HepG2 (cell line): ENCODE measurements around the gene TBCD. TPM values are rescaled to one million over a fixed set of nuclear protein-coding genes. Genes with fewer than 3 reads are reported as not detected.

ENCODE experiments used
- ATF7-NPFF ChIP-seq: sonication (generic); formaldehyde crosslinking; IDR thresholded peaks from 2 replicates; pipeline ENCODE4 v1.8.1; 2023; ENCODE audit warnings: mild to moderate bottlenecking, low read depth, missing genetic modification reagents, moderate library complexity
- CC2D1A ChIP-seq: sonication (generic); formaldehyde crosslinking; IDR thresholded peaks from 2 replicates; pipeline ENCODE4 v1.8.1; 2023; ENCODE audit warnings: mild to moderate bottlenecking, missing genetic modification reagents
- GTF3A ChIP-seq: sonication (generic); formaldehyde crosslinking; conservative IDR thresholded peaks from 2 replicates; pipeline ENCODE4 v1.4.0; 2020; ENCODE audit warnings: mild to moderate bottlenecking, missing genetic modification reagents
- HNRNPL ChIP-seq: fragments of 200-400 bp; formaldehyde crosslinking; IDR thresholded peaks from 2 replicates; pipeline ENCODE4 v1.6.1; 2017; ENCODE audit warnings: mild to moderate bottlenecking, low read depth, low read length
- MIXL1 ChIP-seq: IDR thresholded peaks from 2 replicates; pipeline ENCODE4 v1.6.1; 2016
- PCBP1 ChIP-seq: fragments of 200-400 bp; formaldehyde crosslinking; IDR thresholded peaks from 2 replicates; pipeline ENCODE4 v1.6.1; 2017; ENCODE audit warnings: mild to moderate bottlenecking, low read depth, low read length, borderline replicate concordance
- SATB2 ChIP-seq: sonication (generic); formaldehyde crosslinking; IDR thresholded peaks from 2 replicates; pipeline ENCODE4 v1.5.0; 2020; ENCODE audit warnings: missing genetic modification reagents
- SP140L ChIP-seq: sonication (generic); formaldehyde crosslinking; IDR thresholded peaks from 2 replicates; pipeline ENCODE4 v1.4.0; 2020; ENCODE audit warnings: missing genetic modification reagents, borderline replicate concordance
- TMF1 ChIP-seq: sonication (generic); formaldehyde crosslinking; IDR thresholded peaks from 2 replicates; pipeline ENCODE4 v1.8.1; 2022; ENCODE audit warnings: low read depth, missing genetic modification reagents
- ZFP90 ChIP-seq: sonication (generic); formaldehyde crosslinking; IDR thresholded peaks from 2 replicates; pipeline ENCODE4 v1.8.0; 2022; ENCODE audit warnings: missing genetic modification reagents, mild to moderate bottlenecking, inconsistent platforms, borderline replicate concordance
- ZNF160 ChIP-seq: sonication (generic); formaldehyde crosslinking; IDR thresholded peaks from 2 replicates; pipeline ENCODE4 v1.8.0; 2022; ENCODE audit warnings: mild to moderate bottlenecking, inconsistent platforms, missing genetic modification reagents
- ZNF180 ChIP-seq: sonication (generic); formaldehyde crosslinking; IDR thresholded peaks from 2 replicates; pipeline ENCODE4 v1.4.0; 2020; ENCODE audit warnings: low read depth, missing genetic modification reagents, borderline replicate concordance
- ZNF225 ChIP-seq: sonication (generic); formaldehyde crosslinking; IDR thresholded peaks from 2 replicates; pipeline ENCODE4 v1.4.0; 2020; ENCODE audit warnings: mild to moderate bottlenecking, missing genetic modification reagents
- ZNF251 ChIP-seq: sonication (generic); formaldehyde crosslinking; IDR thresholded peaks from 2 replicates; pipeline ENCODE4 v1.9.0; 2021; ENCODE audit warnings: mild to moderate bottlenecking, missing genetic modification reagents
- ZNF263 ChIP-seq: sonication (generic); formaldehyde crosslinking; IDR thresholded peaks from 2 replicates; pipeline ENCODE4 v1.4.0; 2020; ENCODE audit warnings: missing genetic modification reagents
- ZNF292 ChIP-seq: sonication (generic); formaldehyde crosslinking; IDR thresholded peaks from 2 replicates; pipeline ENCODE4 v1.8.1; 2022; ENCODE audit warnings: mild to moderate bottlenecking, low read depth, missing genetic modification reagents, borderline replicate concordance
- ZNF333 ChIP-seq: sonication (generic); formaldehyde crosslinking; IDR thresholded peaks from 2 replicates; pipeline ENCODE4 v1.4.0; 2020; ENCODE audit warnings: mild to moderate bottlenecking, missing genetic modification reagents, borderline replicate concordance
- ZNF792 ChIP-seq: IDR thresholded peaks from 2 replicates; pipeline ENCODE4 v1.6.1; 2016
- ZNF83 ChIP-seq: sonication (generic); formaldehyde crosslinking; IDR thresholded peaks from 2 replicates; pipeline ENCODE4 v1.4.0; 2020; ENCODE audit warnings: missing genetic modification reagents, mild to moderate bottlenecking, borderline replicate concordance
- polyA plus RNA-seq, 8 experiments: library from polyadenylated mRNA; depleted of rRNA in 3 of 8; stranded (reverse) in 7 of 8; unstranded in 1 of 8; fragments of >200 nt; fragmentation: Illumina TruSeq in 4 of 8; extraction: Trizol in 4 of 8; gene quantifications; 2 replicates each; pipeline versions ENCODE4 v1.2.1 to v1.2.3, GENCODE V29; 2011 to 2016; ENCODE audit warnings: low read depth in 4 of 8, missing spikeins in 1 of 8, mixed read lengths in 1 of 8; ENCODE audit not compliant: insufficient read depth in 1 of 8
- total RNA-seq, 5 experiments: library from RNA; depleted of rRNA; stranded (reverse); fragments of >200 nt; fragmentation: Illumina TruSeq; extraction: Trizol; gene quantifications; 2 replicates each; pipeline ENCODE4 v1.2.3, GENCODE V29; 2016; ENCODE audit warnings: low read depth in 1 of 5
- TF ChIP-seq, protein P1 (sequence below): sonication (generic); formaldehyde crosslinking; IDR thresholded peaks from 2 replicates; pipeline ENCODE4 v1.5.0; 2020; ENCODE audit warnings: missing genetic modification reagents
- TF ChIP-seq, protein P2 (sequence below): IDR thresholded peaks from 2 replicates; pipeline ENCODE4 v1.6.1; 2018; ENCODE audit warnings: missing genetic modification reagents

The TBCD gene
- total and polyA plus RNA-seq, 2 of the 13 experiments (the other 11 are each of a cell fraction or from before 2014, with no cell fraction given), result 33.9 to 54.8 TPM

DNA sequence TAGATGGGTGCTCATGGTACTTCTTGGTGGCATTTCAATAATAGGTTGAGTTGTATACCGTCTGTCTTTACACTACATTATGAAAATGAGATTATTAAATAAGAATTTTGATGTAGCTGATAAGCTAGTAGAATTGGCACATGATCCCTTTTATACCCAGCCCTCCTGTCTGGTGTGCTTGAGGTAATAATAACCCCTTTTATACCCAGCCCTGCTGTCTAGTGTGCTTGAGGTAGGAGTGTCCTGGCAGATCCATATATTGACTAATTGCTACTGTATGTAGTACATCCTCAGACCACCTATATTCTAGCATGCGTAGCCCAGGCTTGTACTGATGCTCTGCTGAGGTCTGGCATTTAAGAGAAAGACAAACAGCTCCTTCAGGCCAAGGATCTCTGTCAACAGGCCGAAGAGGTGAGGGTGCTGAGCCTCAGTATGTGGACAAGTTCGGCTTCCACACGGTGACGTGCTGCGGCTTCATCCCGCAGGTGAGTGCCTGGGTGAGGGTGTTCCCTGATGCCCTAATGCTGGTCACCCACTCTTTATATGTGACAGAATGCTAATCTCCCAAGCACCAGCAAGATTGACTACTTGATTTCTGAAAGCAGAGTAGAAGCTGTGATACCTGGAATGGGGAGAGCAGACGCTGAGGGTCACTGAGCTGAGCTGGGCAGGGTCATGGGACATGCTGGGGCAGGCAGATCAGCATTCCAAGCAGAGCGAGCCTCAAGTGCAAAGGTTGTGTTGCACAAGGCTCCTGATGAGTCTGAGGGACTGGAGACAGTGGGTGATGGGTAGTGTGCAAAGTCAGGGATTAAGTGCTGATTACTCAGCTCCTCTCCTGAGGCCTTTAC lies 10.7 kb upstream of the TBCD start (continued):
- TF ChIP-seq ATF7-NPFF (CRISPR knock-in tag), result no peak
- TF ChIP-seq ZNF292 (CRISPR knock-in tag), result peak; percentile 100
- TF ChIP-seq ZNF251 (CRISPR knock-in tag), result no peak
- no peak for TF ChIP-seq HNRNPL
- peak; percentile 90 for TF ChIP-seq ZNF792 (CRISPR knock-in tag)
- 0 out of 2 replicates have a peak, but pooled peaks have one; percentile 23 for TF ChIP-seq ZNF263 (CRISPR knock-in tag)
- peak; percentile 96 for TF ChIP-seq MIXL1 (CRISPR knock-in tag)
- TF ChIP-seq ZNF160 (CRISPR knock-in tag), result peak; percentile 79; the same call in 1 of the 2 replicates
- no peak for TF ChIP-seq CC2D1A (CRISPR knock-in tag)
- TF ChIP-seq ZNF333 (CRISPR knock-in tag), result peak; percentile 71; the same call in 1 of the 2 replicates
- no peak for TF ChIP-seq GTF3A (CRISPR knock-in tag)
- no peak for TF ChIP-seq SATB2 (CRISPR knock-in tag)
- TF ChIP-seq, protein P1, sequence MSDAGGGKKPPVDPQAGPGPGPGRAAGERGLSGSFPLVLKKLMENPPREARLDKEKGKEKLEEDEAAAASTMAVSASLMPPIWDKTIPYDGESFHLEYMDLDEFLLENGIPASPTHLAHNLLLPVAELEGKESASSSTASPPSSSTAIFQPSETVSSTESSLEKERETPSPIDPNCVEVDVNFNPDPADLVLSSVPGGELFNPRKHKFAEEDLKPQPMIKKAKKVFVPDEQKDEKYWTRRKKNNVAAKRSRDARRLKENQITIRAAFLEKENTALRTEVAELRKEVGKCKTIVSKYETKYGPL (CRISPR knock-in tag), result no peak
- no peak for TF ChIP-seq TMF1
- TF ChIP-seq, protein P2, sequence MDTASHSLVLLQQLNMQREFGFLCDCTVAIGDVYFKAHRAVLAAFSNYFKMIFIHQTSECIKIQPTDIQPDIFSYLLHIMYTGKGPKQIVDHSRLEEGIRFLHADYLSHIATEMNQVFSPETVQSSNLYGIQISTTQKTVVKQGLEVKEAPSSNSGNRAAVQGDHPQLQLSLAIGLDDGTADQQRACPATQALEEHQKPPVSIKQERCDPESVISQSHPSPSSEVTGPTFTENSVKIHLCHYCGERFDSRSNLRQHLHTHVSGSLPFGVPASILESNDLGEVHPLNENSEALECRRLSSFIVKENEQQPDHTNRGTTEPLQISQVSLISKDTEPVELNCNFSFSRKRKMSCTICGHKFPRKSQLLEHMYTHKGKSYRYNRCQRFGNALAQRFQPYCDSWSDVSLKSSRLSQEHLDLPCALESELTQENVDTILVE (CRISPR knock-in tag), result peak; percentile 88
- TF ChIP-seq ZNF225 (CRISPR knock-in tag), result no peak
- TF ChIP-seq SP140L (CRISPR knock-in tag), result no peak
- no peak for TF ChIP-seq ZNF83 (CRISPR knock-in tag)
- TF ChIP-seq ZFP90 (CRISPR knock-in tag), result no peak; the same call in 1 of the 2 replicates
- no peak for TF ChIP-seq ZNF180 (CRISPR knock-in tag)
- TF ChIP-seq PCBP1, result no peak
